ENCODE results near the gene MAGOHB.
"Not testable (repeated sequence)": the region's sequence is repeated elsewhere in the genome, so short reads cannot be mapped to it uniquely, and the experiment has no call there.

Gene MAGOHB

GRCh38 chr12:10623131-10623530, 9.7 kb upstream of the MAGOHB start:
- H3K4me3 ChIP-seq (ENCODE audit: low read length), result no peak overlapping the region
- no peak for TF ChIP-seq ZNF274 (IDR thresholded peaks at IDR 0.05; ENCODE audit: low read depth, low read length)

DNA sequence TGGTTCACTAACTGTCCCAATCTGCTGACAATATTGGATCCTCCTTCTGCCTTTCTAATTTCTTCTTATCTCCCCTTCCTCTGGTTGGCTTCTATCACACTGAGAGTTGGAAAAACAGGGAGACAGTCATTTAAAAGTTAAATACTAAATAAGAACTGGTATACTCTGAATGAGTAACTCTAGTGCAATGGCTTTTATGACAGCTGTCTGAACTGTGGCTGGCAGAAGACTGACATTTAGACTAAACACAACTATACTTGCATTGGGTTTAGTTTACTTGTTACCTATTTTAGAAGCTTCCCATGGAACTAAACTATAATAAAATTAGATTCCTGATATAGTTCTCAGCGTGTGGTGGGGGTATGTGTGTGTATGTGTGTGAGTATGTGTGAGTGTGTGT, 7.9 kb upstream of the MAGOHB start:
- no peak overlapping the region for H3K4me3 ChIP-seq (ENCODE audit: low read length)
- TF ChIP-seq ZNF274 (IDR thresholded peaks at IDR 0.05; ENCODE audit: low read depth, low read length), result no peak

- TF ChIP-seq ZNF274 (IDR thresholded peaks at IDR 0.05; ENCODE audit: low read depth, low read length), result no peak
- no peak overlapping the region for H3K4me3 ChIP-seq (ENCODE audit: low read length)
These were observed 6.8 kb upstream of the MAGOHB start for GRCh38 chr12:10620078-10620779.

GRCh38 chr12:10618338-10618987, 5.1 kb upstream of the MAGOHB start:
- H3K4me3 ChIP-seq (ENCODE audit: low read length), result no peak overlapping the region
- no peak for TF ChIP-seq ZNF274 (IDR thresholded peaks at IDR 0.05; ENCODE audit: low read depth, low read length)

- no peak for TF ChIP-seq ZNF274 (IDR thresholded peaks at IDR 0.05; ENCODE audit: low read depth, low read length)
- no peak overlapping the region for H3K4me3 ChIP-seq (ENCODE audit: low read length)
These were observed 4.5 kb upstream of the MAGOHB start for GRCh38 chr12:10617863-10618262.

DNA sequence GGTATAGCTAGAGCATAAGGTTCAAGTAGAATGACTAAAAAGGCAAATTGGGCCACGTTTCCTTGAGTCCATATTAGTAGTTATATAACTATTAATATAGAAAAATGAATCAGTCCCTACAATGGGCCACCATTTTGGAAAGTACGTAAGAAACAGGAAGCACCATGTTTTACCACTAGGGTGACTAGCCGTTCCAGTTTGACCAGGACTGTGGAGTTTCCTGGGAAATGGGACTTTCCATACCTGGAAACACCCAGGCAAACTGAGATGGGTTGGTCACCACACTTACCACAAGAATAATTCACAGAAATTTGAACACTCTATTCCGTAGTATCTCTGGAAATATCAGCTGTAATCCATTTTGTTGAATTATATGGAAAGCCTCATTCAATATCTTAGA, 2.1 kb upstream of the MAGOHB start:
- no peak overlapping the region for H3K4me3 ChIP-seq (ENCODE audit: low read length)
- TF ChIP-seq ZNF274 (IDR thresholded peaks at IDR 0.05; ENCODE audit: low read depth, low read length), result no peak

- peak overlapping the region; percentile 97 for H3K4me3 ChIP-seq (ENCODE audit: low read length)
- TF ChIP-seq ZNF274 (IDR thresholded peaks at IDR 0.05; ENCODE audit: low read depth, low read length), result no peak
These were observed 604 bp upstream of the MAGOHB start for GRCh38 chr12:10614056-10614370.

- TF ChIP-seq ZNF274 (IDR thresholded peaks at IDR 0.05; ENCODE audit: low read depth, low read length), result no peak
- H3K4me3 ChIP-seq (ENCODE audit: low read length), result peak overlapping the region; percentile 97
These were observed 443 bp downstream of the MAGOHB start for GRCh38 chr12:10612984-10613348.

DNA sequence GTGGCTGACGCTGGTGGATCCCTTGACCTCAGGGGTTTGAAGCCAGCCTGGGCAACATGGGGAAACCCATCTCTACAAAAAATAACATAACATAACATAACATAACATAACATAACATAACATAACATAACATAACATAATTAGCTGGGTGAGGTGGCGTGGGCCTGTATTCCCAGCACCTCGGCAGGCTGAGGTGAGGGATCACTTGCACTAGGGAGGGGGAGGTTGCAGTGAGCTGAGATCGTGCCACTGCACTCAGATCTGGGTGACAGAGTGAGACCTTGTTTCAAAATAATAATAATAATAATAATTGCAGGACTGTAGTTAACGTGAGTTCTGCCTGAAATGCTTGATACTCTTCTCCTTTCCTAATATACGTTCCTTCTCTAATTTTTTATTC, 1.3 kb downstream of the MAGOHB start:
- peak overlapping the region; percentile 97 for H3K4me3 ChIP-seq (ENCODE audit: low read length)

GRCh38 chr12:10611258-10611657, 2.2 kb downstream of the MAGOHB start:
- H3K4me3 ChIP-seq (ENCODE audit: low read length), result not testable (repeated sequence)

More for the DNA sequence above, 1.3 kb downstream of the MAGOHB start:
- TF ChIP-seq ZNF274 (IDR thresholded peaks at IDR 0.05; ENCODE audit: low read depth, low read length), result no peak

- no peak overlapping the region for H3K4me3 ChIP-seq (ENCODE audit: low read length)
- TF ChIP-seq ZNF274 (IDR thresholded peaks at IDR 0.05; ENCODE audit: low read depth, low read length), result no peak
These were observed 3.2 kb downstream of the MAGOHB start for GRCh38 chr12:10610188-10610587.

DNA sequence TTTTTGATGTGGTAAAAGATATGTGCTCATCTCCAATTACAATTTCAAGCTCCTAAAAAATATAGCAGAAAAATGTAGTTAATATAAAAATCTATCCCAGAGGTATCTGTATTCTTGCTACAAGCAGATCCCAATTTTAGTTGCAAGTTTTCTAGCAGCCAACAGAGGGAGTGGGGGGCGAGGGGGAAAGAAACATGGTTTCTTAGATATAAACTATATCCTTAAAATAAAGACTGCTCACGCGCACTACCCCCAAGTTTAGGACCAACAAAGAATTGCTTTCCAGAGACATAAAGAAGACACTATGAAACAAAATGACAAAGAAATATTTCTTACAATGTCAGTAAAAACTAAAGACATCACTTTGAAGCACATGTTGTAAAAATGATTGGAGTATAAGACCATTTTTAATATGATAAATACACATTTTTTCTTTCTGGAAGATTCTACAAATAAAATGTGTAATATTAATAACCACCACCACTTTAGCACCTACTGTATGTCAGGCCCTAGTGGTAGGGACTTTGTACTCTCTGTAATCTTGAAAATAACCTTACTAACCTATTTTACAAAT, 5.4 kb downstream of the MAGOHB start:
- H3K4me3 ChIP-seq (ENCODE audit: low read length), result no peak overlapping the region
- no peak for TF ChIP-seq ZNF274 (IDR thresholded peaks at IDR 0.05; ENCODE audit: low read depth, low read length)

GRCh38 chr12:10601860-10602259, 11.5 kb downstream of the MAGOHB start:
- H3K4me3 ChIP-seq (ENCODE audit: low read length), result no peak overlapping the region
- no peak for TF ChIP-seq ZNF274 (IDR thresholded peaks at IDR 0.05; ENCODE audit: low read depth, low read length)

DNA sequence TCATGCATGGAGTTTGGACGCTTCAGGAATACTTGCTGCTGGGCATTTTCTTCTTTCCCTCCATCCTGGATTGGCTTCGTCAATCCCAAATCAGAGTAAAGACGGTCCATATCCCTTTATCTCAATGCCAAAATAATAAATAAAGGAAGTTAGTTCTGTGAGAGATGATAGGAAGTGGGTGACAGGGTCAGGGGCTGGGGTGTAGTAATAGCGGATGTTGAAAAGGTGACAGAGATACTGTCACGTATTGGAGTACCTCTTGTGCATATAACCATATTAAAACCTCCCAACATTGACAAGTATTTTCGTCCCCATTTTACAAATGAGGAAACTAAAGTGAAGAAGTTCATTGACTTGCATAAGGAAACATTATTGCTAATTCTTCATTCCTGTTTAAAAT, 12.4 kb downstream of the MAGOHB start:
- TF ChIP-seq ZNF274 (IDR thresholded peaks at IDR 0.05; ENCODE audit: low read depth, low read length), result no peak

GRCh38 chr12:10595881-10596280, 17.5 kb downstream of the MAGOHB start:
- no peak overlapping the region for H3K4me3 ChIP-seq (ENCODE audit: low read length)
- no peak for TF ChIP-seq ZNF274 (IDR thresholded peaks at IDR 0.05; ENCODE audit: low read depth, low read length)

More for the DNA sequence above, 12.4 kb downstream of the MAGOHB start:
- H3K4me3 ChIP-seq (ENCODE audit: low read length), result no peak overlapping the region

Measured in GM08714 (cell line).